GM18498 (cell line): ENCODE results near the gene GPR152.
"Not testable (repeated sequence)": the region's sequence is repeated elsewhere in the genome, so short reads cannot be mapped to it uniquely, and the experiment has no call there.

ENCODE experiments used
- ATAC-seq: cut with Tn5 transposase; IDR thresholded peaks from one replicate; pipeline ENCODE4 v1.9.1; 2021; ENCODE audit warnings: mild to moderate bottlenecking, moderate library complexity; ENCODE audit not compliant: unreplicated experiment

The GPR152 gene

GRCh38 chr11:67415501-67416304 lies 36.8 kb downstream of the GPR152 start, which contains the start of gene CARNS1:
TSS of gene CARNS1 (plus strand) at chr11:67415678. CDS start at chr11:67416200, 522 bp downstream.
- no peak for ATAC-seq

GRCh38 chr11:67413266-67413849 lies 39.2 kb downstream of the GPR152 start:
- no peak for ATAC-seq

GRCh38 chr11:67412495-67413179 lies 39.9 kb downstream of the GPR152 start:
- ATAC-seq, result no peak

GRCh38 chr11:67411785-67412152 lies 40.8 kb downstream of the GPR152 start:
- ATAC-seq, result no peak

GRCh38 chr11:67410984-67411784 lies 41.3 kb downstream of the GPR152 start:
- ATAC-seq, result no peak

GRCh38 chr11:67410369-67410831 lies 42.1 kb downstream of the GPR152 start:
- ATAC-seq, result no peak

- ATAC-seq, result no peak
Observed at GRCh38 chr11:67409781-67410368, 42.7 kb downstream of the GPR152 start.

GRCh38 chr11:67409261-67409666 lies 43.3 kb downstream of the GPR152 start:
- ATAC-seq, result peak; percentile 50

- ATAC-seq, result peak; percentile 8
Observed at GRCh38 chr11:67408437-67409200, 43.9 kb downstream of the GPR152 start.

- no peak for ATAC-seq
Observed at GRCh38 chr11:67407688-67408163, 44.8 kb downstream of the GPR152 start.

- ATAC-seq, result no peak
Observed at GRCh38 chr11:67406969-67407687, 45.4 kb downstream of the GPR152 start.

- no peak for ATAC-seq
Observed at GRCh38 chr11:67406420-67406968, 46.0 kb downstream of the GPR152 start.

GRCh38 chr11:67405688-67406339 lies 46.7 kb downstream of the GPR152 start:
- ATAC-seq, result no peak

- no peak for ATAC-seq
Observed at GRCh38 chr11:67405196-67405567, 47.3 kb downstream of the GPR152 start.

GRCh38 chr11:67404515-67405195 lies 47.9 kb downstream of the GPR152 start:
- ATAC-seq, result no peak

- ATAC-seq, result not testable (repeated sequence)
Observed at GRCh38 chr11:67403085-67403484, 49.4 kb downstream of the GPR152 start.

- ATAC-seq, result not testable (repeated sequence)
Observed at GRCh38 chr11:67402192-67402839, 50.2 kb downstream of the GPR152 start.
